ENCODE results near the gene PHF1.

DNA sequence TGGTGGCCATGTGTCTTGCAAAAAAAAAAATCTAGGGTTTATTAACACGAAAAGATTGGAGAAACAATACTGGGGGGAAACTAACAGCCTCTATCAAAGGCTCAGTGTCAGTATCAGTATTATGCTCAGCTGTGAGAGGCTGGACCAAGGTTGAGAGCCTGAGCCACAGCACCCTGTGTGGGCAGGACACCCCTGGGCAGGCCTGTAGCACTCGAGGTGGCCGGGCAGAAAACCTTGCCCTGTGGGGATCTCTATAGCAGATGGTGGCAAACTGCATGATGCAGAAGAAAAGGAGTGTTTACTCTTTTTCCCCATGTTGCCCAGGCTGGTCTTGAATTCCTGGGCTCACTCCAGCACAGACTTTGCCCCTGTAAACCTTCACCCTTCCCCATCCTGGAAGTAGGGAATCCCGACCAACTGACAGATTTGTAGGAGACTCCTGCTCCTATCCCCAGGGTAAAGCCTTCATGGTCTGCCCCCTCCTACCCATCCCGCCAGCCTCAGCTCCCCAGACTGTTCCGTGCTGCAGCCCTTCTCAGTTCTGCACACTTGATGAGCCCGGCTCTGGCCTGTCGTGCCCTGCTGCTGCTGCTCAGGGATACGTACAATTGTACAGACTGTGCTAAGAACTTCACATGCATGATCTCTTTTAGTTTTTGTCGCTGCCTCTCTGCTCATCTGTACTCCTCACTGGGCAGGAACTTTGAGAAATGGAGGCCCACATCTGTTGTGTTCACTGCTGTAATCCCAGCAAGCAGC lies 27.2 kb upstream of the PHF1 start:
- TF ChIP-seq, protein P1, sequence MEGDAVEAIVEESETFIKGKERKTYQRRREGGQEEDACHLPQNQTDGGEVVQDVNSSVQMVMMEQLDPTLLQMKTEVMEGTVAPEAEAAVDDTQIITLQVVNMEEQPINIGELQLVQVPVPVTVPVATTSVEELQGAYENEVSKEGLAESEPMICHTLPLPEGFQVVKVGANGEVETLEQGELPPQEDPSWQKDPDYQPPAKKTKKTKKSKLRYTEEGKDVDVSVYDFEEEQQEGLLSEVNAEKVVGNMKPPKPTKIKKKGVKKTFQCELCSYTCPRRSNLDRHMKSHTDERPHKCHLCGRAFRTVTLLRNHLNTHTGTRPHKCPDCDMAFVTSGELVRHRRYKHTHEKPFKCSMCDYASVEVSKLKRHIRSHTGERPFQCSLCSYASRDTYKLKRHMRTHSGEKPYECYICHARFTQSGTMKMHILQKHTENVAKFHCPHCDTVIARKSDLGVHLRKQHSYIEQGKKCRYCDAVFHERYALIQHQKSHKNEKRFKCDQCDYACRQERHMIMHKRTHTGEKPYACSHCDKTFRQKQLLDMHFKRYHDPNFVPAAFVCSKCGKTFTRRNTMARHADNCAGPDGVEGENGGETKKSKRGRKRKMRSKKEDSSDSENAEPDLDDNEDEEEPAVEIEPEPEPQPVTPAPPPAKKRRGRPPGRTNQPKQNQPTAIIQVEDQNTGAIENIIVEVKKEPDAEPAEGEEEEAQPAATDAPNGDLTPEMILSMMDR (IDR thresholded peaks at IDR 0.05), result no peak
- no peak for TF ChIP-seq POLR2AphosphoS5 (IDR thresholded peaks at IDR 0.05)
- no peak for TF ChIP-seq POLR2A (IDR thresholded peaks at IDR 0.05; ENCODE audit: low read depth)

Measured in esophagus muscularis mucosa (tissue), 3 donors.